ENCODE results near the gene ZMYM2.

- TF ChIP-seq ZNF274 (IDR thresholded peaks at IDR 0.05; ENCODE audit: low read depth, low read length): no peak
- TF ChIP-seq SUZ12 (IDR thresholded peaks at IDR 0.05; ENCODE audit: extremely low read depth, insufficient read depth, insufficient read length): no peak
These were observed 146.7 kb downstream of the ZMYM2 start for GRCh38 chr13:20105161-20105689.

Measured in NT2/D1 (cell line).